GM19023 (cell line): ENCODE data around the gene HBA2.
"Not testable (repeated sequence)": the region's sequence is repeated elsewhere in the genome, so short reads cannot be mapped to it uniquely, and the experiment has no call there.

Experiments
- ATAC-seq: cut with Tn5 transposase; IDR thresholded peaks from one replicate; pipeline ENCODE4 v1.9.1; 2021; ENCODE audit warnings: mild to moderate bottlenecking, moderate library complexity; ENCODE audit not compliant: unreplicated experiment

HBA2 gene

GRCh38 chr16:173928-174769, 1.5 kb downstream of the HBA2 start:
- not testable (repeated sequence) for ATAC-seq

GRCh38 chr16:175011-175949, 2.6 kb downstream of the HBA2 start:
- no peak for ATAC-seq

GRCh38 chr16:176006-176405, 3.3 kb downstream of the HBA2 start:
- not testable (repeated sequence) for ATAC-seq

- not testable (repeated sequence) for ATAC-seq
Measured at GRCh38 chr16:176477-177382, 4.1 kb downstream of the HBA2 start, which contains the start of gene HBA1. HBA1 (plus strand) TSS chr16:176680; CDS start chr16:176717, 37 bp downstream.

GRCh38 chr16:177394-177822, 4.7 kb downstream of the HBA2 start:
- no peak for ATAC-seq

- ATAC-seq, result no peak
Measured at GRCh38 chr16:177981-178667, 5.4 kb downstream of the HBA2 start.

- no peak for ATAC-seq
Measured at GRCh38 chr16:178668-179015, 6.0 kb downstream of the HBA2 start.

- ATAC-seq, result no peak
Measured at GRCh38 chr16:179211-180092, 6.8 kb downstream of the HBA2 start.

GRCh38 chr16:180101-180675, 7.5 kb downstream of the HBA2 start, which contains the start of gene HBQ1:
HBQ1 (plus strand) TSS chr16:180459; CDS start chr16:180487, 28 bp downstream.
- no peak for ATAC-seq

GRCh38 chr16:180681-181564, 8.2 kb downstream of the HBA2 start:
- ATAC-seq, result peak; percentile 48

- ATAC-seq, result no peak
Measured at GRCh38 chr16:181565-182021, 8.9 kb downstream of the HBA2 start.

- no peak for ATAC-seq
Measured at GRCh38 chr16:183005-183404, 10.3 kb downstream of the HBA2 start.

- no peak for ATAC-seq
Measured at GRCh38 chr16:185213-185612, 12.5 kb downstream of the HBA2 start.

GRCh38 chr16:185691-186090, 13.0 kb downstream of the HBA2 start:
- ATAC-seq, result no peak

- ATAC-seq, result no peak
Measured at GRCh38 chr16:187330-187729, 14.7 kb downstream of the HBA2 start.

GRCh38 chr16:188674-189073, 16.0 kb downstream of the HBA2 start:
- no peak for ATAC-seq

- ATAC-seq, result no peak
Measured at GRCh38 chr16:189604-190186, 17.0 kb downstream of the HBA2 start.
